Measurements from ENCODE around the gene SH3GL1. TPM values are rescaled to one million over a fixed set of nuclear protein-coding genes. Genes with fewer than 3 reads are reported as not detected.

SH3GL1 gene
- total and polyA plus RNA-seq, 10 of the 15 experiments (the other 5 are each of a cell fraction or from before 2014, with no cell fraction given): 0.93 to 47.4 (median 28.4) TPM

- Histone ChIP-seq H3K27me3 (replicated peaks in 1 of 2; ENCODE audit: control insufficient read depth in 2 of 2, insufficient read depth in 2 of 2, low read length in 1 of 2) (no peaks in the 10 kb centered on the region), H2AFZ (ENCODE audit: control insufficient read depth, low read depth, low read length) (no peak overlapping the region), H3K4me1 (ENCODE audit: control insufficient read depth, insufficient read depth, low read length) (peaks cover under 1% of the 10 kb centered on the region; the same call in 1 of the 2 replicates), H3K4me2 (ENCODE audit: control insufficient read depth, insufficient read depth) (no peak overlapping the region), H3K27ac (ENCODE audit: control insufficient read depth, insufficient read depth) (no peak overlapping the region), H3K36me3 (ENCODE audit: control insufficient read depth in 2 of 2, insufficient read depth in 2 of 2, low read length in 1 of 2) (peaks cover 12 to 20% of the 10 kb centered on the region in 2 experiments; a peak in 3 of 4 replicates), H3K9me3 (replicated peaks; ENCODE audit: control insufficient read depth, insufficient read depth, low read length) (no peaks in the 10 kb centered on the region), H3K79me2 (ENCODE audit: control insufficient read depth, insufficient read depth, low read length) (peaks cover 32% of the 10 kb centered on the region), H3K9ac (ENCODE audit: control insufficient read depth, insufficient read depth, low read length) (no peak overlapping the region), H3K4me3 (no peak overlapping the region), H4K20me1 (ENCODE audit: control insufficient read depth, insufficient read depth) (no peaks in the 10 kb centered on the region; the same call in 1 of the 2 replicates)
- no peak for ATAC-seq
- 95% methylated on average over 23 of the region's 23 CpGs for WGBS (ENCODE audit: insufficient coverage, insufficient replicate concordance, low lambda C conversion rate, missing lambda C conversion rate)
- RAD21 ChIA-PET (ENCODE audit: unreplicated experiment): no interaction called here
- CTCF ChIA-PET: no interaction called here
- SMC1A ChIA-PET (ENCODE audit: uncharacterized antibody, unreplicated experiment): no interaction called here
- intact Hi-C loops (cut with micrococcal nuclease; ENCODE audit: unreplicated experiment) (no loop called here), in situ Hi-C loops (cut with MboI) (no loop called here)
- TF ChIP-seq POLR2A (IDR thresholded peaks at IDR 0.05; ENCODE audit: low read depth, low read length) (peak; percentile 29; the same call in 1 of the 2 replicates), ZNF622 (IDR thresholded peaks at IDR 0.05) (no peak), EZH2 (IDR thresholded peaks at IDR 0.05; ENCODE audit: borderline replicate concordance, control insufficient read depth, low read depth, low read length) (no peak), PBX3 (IDR thresholded peaks at IDR 0.05; ENCODE audit: insufficient replicate concordance, low read depth, low read length) (no peak), POLR2AphosphoS5 (IDR thresholded peaks at IDR 0.05; ENCODE audit: low read length) (peak; percentile 46; the same call in 1 of the 2 replicates), USF1 (IDR thresholded peaks at IDR 0.05; ENCODE audit: borderline replicate concordance, extremely low read length, insufficient read depth, low read depth, low read length) (no peak), SMAD1 (IDR thresholded peaks at IDR 0.05; ENCODE audit: low read depth, partially characterized antibody) (no peak), YBX1 (IDR thresholded peaks at IDR 0.05) (no peak), ETV6 (conservative IDR thresholded peaks at IDR 0.05 in 1 of 2, IDR thresholded peaks at IDR 0.05 in 1 of 2; ENCODE audit: borderline replicate concordance in 1 of 2, low read depth in 1 of 2) (no peak), PML (IDR thresholded peaks at IDR 0.05; ENCODE audit: low read length) (no peak), ZBED1 (IDR thresholded peaks at IDR 0.05; ENCODE audit: borderline replicate concordance) (no peak), SIN3A (IDR thresholded peaks at IDR 0.05; ENCODE audit: low read depth, low read length) (no peak)
- DNase-seq (ENCODE audit: low read depth, low spot score): no peak
- FAIRE-seq: no peak
- POLR2A ChIA-PET: no interaction called here
- TSS peak; percentile 42 for BruUV-seq (replicated peaks)
Observed at GRCh38 chr19:4409123-4409933, 9.0 kb upstream of the SH3GL1 start.
